T-helper 2 cell treated with Interferon-gamma antibody and Interleukin-4, amounts not matched to agents 100 ng/mL and 5 ng/mL, for 36 hours (primary cell): Measurements from ENCODE around the gene PANX2. TPM values are rescaled to one million over a fixed set of nuclear protein-coding genes. Genes with fewer than 3 reads are reported as not detected.

Experiments
- intact Hi-C: fragments of 100-400 bp; cut with micrococcal nuclease; formaldehyde crosslinking; loops from one replicate; pipeline ENCODE4 v1.15.1; 2023
- total RNA-seq: library from RNA; stranded (reverse); gene quantifications from 2 replicates; pipeline ENCODE4 v1.2.3, GENCODE V29; 2022

The PANX2 gene
- total RNA-seq, 1 donor from 2014 or later: 0.34 TPM

DNA sequence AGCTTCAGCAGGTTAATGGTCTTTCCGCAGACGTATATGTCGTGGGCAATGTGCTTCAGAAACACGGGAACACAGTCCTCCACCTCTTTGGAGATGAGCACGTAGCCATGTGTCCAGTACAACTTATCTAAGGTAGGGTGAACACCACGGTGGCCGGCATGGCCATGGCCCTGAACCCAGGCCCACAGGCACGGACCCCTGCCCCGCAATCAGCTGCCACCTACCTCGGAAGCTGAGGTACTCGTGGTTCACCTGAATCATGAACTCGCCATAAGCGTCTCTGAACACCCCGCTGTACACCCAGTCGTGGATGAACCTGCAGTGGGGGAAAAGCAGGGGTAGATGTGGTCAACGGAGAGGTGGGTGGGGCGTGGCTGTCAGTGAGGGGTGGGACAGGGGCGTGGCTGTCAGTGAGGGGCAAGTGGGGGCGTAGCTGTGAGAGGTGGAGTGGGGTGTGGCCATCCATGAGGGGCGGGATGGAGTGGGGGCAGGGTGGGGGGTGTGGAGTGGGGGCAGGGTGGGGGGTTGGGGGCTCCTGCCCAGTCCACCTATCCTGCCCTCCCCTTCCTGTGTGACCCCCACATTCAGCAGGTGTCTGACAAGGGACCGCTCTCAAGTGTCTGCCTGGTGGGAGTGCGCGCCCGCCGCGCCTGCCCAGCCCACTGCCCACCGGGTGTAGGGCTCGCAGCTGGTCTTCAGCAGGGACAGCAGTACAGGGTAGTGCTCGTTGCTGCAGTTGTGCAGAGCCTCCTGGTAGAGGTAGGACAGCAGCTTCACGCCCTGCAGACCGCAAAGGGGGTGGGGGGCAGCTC is 55.7 kb downstream of the PANX2 start:
- intact Hi-C loops: no loop called here

DNA sequence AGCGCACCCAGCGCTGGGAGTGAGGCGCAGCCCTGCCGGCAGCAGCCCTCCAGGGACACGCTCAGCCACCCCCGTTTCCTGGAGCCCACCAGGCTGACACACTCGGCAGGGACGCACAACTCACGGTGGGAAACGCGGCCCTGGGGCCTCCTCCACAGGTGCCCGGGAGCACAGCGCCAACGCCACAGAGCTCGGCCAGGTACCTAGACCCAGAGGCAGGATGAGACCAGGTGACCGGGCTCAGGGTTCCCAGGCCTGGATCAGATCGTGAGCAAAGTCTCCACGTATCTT is 56.3 kb downstream of the PANX2 start:
- intact Hi-C loops: no loop called here

- intact Hi-C loops: no loop called here
These were observed 57.2 kb downstream of the PANX2 start for GRCh38 chr22:50227579-50228215.

GRCh38 chr22:50228366-50228765 is 57.8 kb downstream of the PANX2 start:
- intact Hi-C loops: no loop called here

DNA sequence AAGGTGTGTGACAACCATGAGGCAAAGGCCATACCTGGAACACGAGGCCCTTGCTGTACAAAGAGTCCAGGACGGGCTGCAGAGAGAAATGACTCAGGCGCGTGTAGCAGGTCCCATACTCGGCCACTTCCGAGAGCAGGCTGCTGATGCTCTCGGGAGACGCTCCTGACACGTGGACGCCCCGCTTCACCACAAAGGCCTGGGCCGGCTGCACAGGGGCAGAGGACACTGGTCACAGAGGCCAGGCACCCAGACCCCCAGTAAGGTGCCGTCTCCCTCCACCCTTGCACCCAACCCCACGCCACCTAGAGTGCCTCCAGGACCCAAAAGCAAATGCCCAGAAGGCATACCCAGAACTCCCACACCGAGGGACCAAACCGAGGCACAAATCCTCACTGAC is 58.8 kb downstream of the PANX2 start:
- intact Hi-C loops: no loop called here

Other genes with a start within 250 kb of the PANX2 start
- 52.6 and 52.8 TPM in 2 replicates for gene PIM3, start 210.0 kb upstream of the PANX2 start, total RNA-seq
- gene IL17REL, start 158.0 kb upstream of the PANX2 start, total RNA-seq: not detected in 2 replicates
- gene TTLL8, start 112.4 kb upstream of the PANX2 start, total RNA-seq: not detected in 2 replicates
- gene MLC1, start 85.3 kb upstream of the PANX2 start, total RNA-seq: 0.32 and 0.55 TPM in 2 replicates
- gene MOV10L1, start 80.7 kb upstream of the PANX2 start, total RNA-seq: not detected in 2 replicates
- gene TRABD, start 15.2 kb downstream of the PANX2 start, total RNA-seq: 134 and 140 TPM in 2 replicates
- 22.4 and 25.0 TPM in 2 replicates for gene SELENOO, start 30.3 kb downstream of the PANX2 start, total RNA-seq
- gene TUBGCP6, start 74.3 kb downstream of the PANX2 start, total RNA-seq: 56.4 and 57.5 TPM in 2 replicates
- gene HDAC10, start 80.5 kb downstream of the PANX2 start, total RNA-seq: 87.4 and 88.2 TPM in 2 replicates
- gene MAPK12, start 91.0 kb downstream of the PANX2 start, total RNA-seq: 5.5 and 5.7 TPM in 2 replicates
- 10.2 and 12.0 TPM in 2 replicates for gene MAPK11, start 99.6 kb downstream of the PANX2 start, total RNA-seq
- gene PLXNB2, start 136.9 kb downstream of the PANX2 start, total RNA-seq: 10.1 and 11.0 TPM in 2 replicates
- 3.2 and 3.3 TPM in 2 replicates for gene DENND6B, start 156.3 kb downstream of the PANX2 start, total RNA-seq
- gene PPP6R2, start 172.6 kb downstream of the PANX2 start, total RNA-seq: 49.8 and 54.9 TPM in 2 replicates